Measurements from ENCODE around the gene RIN3. TPM values are rescaled to one million over a fixed set of nuclear protein-coding genes. Genes with fewer than 3 reads are reported as not detected.

Gene RIN3
- total RNA-seq, 2 donors from 2014 or later: 6.6 to 11.8 TPM

GRCh38 chr14:92651106-92651757, 137.7 kb downstream of the RIN3 start:
- Histone ChIP-seq H3K4me1 (peaks cover 0 to 9% of the 10 kb centered on the region in 2 donors), H3K27ac (peak overlapping the region; percentile 36 to 50), H3K4me3 (peak overlapping the region in 1 of 2 donors; percentile 36), H3K9me3 (no peaks in the 10 kb centered on the region), H3K27me3 (no peaks in the 10 kb centered on the region), H3K36me3 (peaks cover 14% of the 10 kb centered on the region)
- no peak for DNase-seq (ENCODE audit: low spot score)
- TF ChIP-seq CTCF (IDR thresholded peaks at IDR 0.05): no peak

GRCh38 chr14:92651758-92652406, 138.3 kb downstream of the RIN3 start:
- no peak for TF ChIP-seq CTCF (IDR thresholded peaks at IDR 0.05)
- H3K27ac ChIP-seq: peak overlapping the region; percentile 36 to 50
- peak overlapping the region; percentile 3 to 36 for H3K4me3 ChIP-seq
- no peaks in the 10 kb centered on the region for H3K27me3 ChIP-seq
- peaks cover 14% of the 10 kb centered on the region for H3K36me3 ChIP-seq
- H3K9me3 ChIP-seq: no peaks in the 10 kb centered on the region
- no peak for DNase-seq (ENCODE audit: low spot score)
- H3K4me1 ChIP-seq: peaks cover 0 to 3% of the 10 kb centered on the region in 2 donors

GRCh38 chr14:92652413-92653151, 139.0 kb downstream of the RIN3 start:
- no peak for DNase-seq (ENCODE audit: low spot score)
- H3K9me3 ChIP-seq: no peaks in the 10 kb centered on the region
- H3K27ac ChIP-seq: peak overlapping the region; percentile 36 to 50
- H3K4me1 ChIP-seq: peaks cover 0 to 6% of the 10 kb centered on the region in 2 donors
- peak overlapping the region; percentile 3 to 36 for H3K4me3 ChIP-seq
- peaks cover 14% of the 10 kb centered on the region for H3K36me3 ChIP-seq
- no peaks in the 10 kb centered on the region for H3K27me3 ChIP-seq
- no peak for TF ChIP-seq CTCF (IDR thresholded peaks at IDR 0.05)

GRCh38 chr14:92653162-92653651, 139.6 kb downstream of the RIN3 start:
- DNase-seq (ENCODE audit: low spot score): no peak
- Histone ChIP-seq H3K4me3 (peak overlapping the region in 1 of 2 donors; percentile 36), H3K4me1 (peaks cover 0 to 13% of the 10 kb centered on the region in 2 donors), H3K36me3 (peaks cover 14% of the 10 kb centered on the region), H3K27me3 (no peaks in the 10 kb centered on the region), H3K9me3 (no peaks in the 10 kb centered on the region), H3K27ac (peak overlapping the region; percentile 36 to 50)
- TF ChIP-seq CTCF (IDR thresholded peaks at IDR 0.05): no peak

GRCh38 chr14:92654239-92654901, 140.8 kb downstream of the RIN3 start:
- peak overlapping the region in 1 of 2 donors; percentile 36 for H3K4me3 ChIP-seq
- DNase-seq (ENCODE audit: low spot score): no peak

More at GRCh38 chr14:92654239-92654901, 140.8 kb downstream of the RIN3 start:
- Histone ChIP-seq H3K9me3 (no peaks in the 10 kb centered on the region), H3K27ac (peak overlapping the region in 1 of 2 donors; percentile 58), H3K4me1 (peaks cover 0 to 13% of the 10 kb centered on the region in 2 donors), H3K27me3 (no peaks in the 10 kb centered on the region), H3K36me3 (peaks cover 22% of the 10 kb centered on the region)
- no peak for TF ChIP-seq CTCF (IDR thresholded peaks at IDR 0.05)
